ENCODE data around the gene TMEM184A. TPM values are rescaled to one million over a fixed set of nuclear protein-coding genes. Genes with fewer than 3 reads are reported as not detected.

The TMEM184A gene
- total and polyA plus RNA-seq, 2 of the 8 experiments (the other 6 are each of a cell fraction or from before 2014, with no cell fraction given): 1.8 to 2.1 TPM

DNA sequence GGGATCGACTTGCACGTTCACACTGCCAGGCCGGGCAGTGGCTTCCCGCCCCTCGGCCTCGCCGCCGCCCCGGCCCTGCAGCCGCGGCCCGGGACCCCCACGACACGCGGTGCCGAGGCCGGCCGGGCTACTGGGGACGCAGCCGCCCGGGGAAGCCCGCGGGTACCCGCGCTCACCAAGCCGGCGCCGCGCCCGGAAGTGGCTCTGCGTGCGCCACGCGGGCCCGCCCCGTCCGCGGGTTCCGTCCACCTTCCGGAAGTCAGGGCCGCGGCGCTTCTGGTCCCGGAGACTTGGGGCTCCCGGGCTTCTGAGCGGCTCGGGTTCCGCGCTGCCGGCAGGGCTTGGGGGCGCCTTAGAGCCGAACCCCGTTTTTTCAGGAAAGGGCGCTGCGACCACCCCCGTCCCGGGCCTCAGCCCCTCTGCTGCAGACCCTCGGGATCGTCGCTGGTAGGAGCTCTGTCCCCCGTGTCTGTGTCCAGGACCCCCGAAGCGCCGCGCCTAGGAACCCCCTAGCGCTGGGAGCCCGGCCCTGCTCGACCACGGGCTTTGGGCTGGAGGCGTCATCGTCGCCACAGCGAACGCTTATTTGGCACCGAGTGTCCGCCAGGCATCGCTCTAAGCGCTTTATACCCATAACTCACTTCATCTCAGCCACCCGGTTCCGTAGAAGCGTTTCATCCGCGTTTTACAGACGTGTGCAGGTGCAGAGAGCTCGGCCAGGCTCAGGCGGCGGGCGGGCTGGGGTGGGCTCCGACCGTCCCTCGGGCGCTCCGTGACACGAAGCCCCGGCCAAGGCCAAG lies 14.0 kb upstream of the TMEM184A start, which contains the start of gene PSMG3 (continued):
- 0 out of 4 replicates have a peak, but pooled peaks of 1 of the 2 experiments have one; percentile 6 for TF ChIP-seq HDAC2 (IDR thresholded peaks at IDR 0.05; ENCODE audit: borderline replicate concordance in 1 of 2, low read depth in 2 of 2, low read length in 2 of 2)
- no peak for TF ChIP-seq CHD1 (IDR thresholded peaks at IDR 0.05; ENCODE audit: low read depth, low read length)
- TF ChIP-seq CEBPB (IDR thresholded peaks at IDR 0.05; ENCODE audit: low read depth, low read length): no peak
- TF ChIP-seq RAD21 (IDR thresholded peaks at IDR 0.05 in 1 of 2, conservative IDR thresholded peaks at IDR 0.05 in 1 of 2; ENCODE audit: low read depth in 2 of 2, low read length in 2 of 2): no peak
- TF ChIP-seq CTBP2 (IDR thresholded peaks at IDR 0.05; ENCODE audit: borderline replicate concordance, insufficient read depth, insufficient read length, low read length): no peak
- peak; percentile 97 for TF ChIP-seq GABPA (IDR thresholded peaks at IDR 0.05; ENCODE audit: borderline replicate concordance, insufficient read depth, low read length)
- TF ChIP-seq GTF2F1 (IDR thresholded peaks at IDR 0.05; ENCODE audit: borderline replicate concordance, low read depth, low read length): no peak
- TF ChIP-seq KDM5A (IDR thresholded peaks at IDR 0.05; ENCODE audit: low read length): peak; percentile 47; the same call in 1 of the 2 replicates
- no peak for TF ChIP-seq CBX5 (IDR thresholded peaks at IDR 0.05; ENCODE audit: low read depth, low read length)
- TF ChIP-seq, protein P1, sequence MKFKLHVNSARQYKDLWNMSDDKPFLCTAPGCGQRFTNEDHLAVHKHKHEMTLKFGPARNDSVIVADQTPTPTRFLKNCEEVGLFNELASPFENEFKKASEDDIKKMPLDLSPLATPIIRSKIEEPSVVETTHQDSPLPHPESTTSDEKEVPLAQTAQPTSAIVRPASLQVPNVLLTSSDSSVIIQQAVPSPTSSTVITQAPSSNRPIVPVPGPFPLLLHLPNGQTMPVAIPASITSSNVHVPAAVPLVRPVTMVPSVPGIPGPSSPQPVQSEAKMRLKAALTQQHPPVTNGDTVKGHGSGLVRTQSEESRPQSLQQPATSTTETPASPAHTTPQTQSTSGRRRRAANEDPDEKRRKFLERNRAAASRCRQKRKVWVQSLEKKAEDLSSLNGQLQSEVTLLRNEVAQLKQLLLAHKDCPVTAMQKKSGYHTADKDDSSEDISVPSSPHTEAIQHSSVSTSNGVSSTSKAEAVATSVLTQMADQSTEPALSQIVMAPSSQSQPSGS (IDR thresholded peaks at IDR 0.05; ENCODE audit: low read length): no peak
- TF ChIP-seq TBP (IDR thresholded peaks at IDR 0.05; ENCODE audit: low read depth, low read length): peak; percentile 64; the same call in 1 of the 2 replicates
- TF ChIP-seq, protein P2, sequence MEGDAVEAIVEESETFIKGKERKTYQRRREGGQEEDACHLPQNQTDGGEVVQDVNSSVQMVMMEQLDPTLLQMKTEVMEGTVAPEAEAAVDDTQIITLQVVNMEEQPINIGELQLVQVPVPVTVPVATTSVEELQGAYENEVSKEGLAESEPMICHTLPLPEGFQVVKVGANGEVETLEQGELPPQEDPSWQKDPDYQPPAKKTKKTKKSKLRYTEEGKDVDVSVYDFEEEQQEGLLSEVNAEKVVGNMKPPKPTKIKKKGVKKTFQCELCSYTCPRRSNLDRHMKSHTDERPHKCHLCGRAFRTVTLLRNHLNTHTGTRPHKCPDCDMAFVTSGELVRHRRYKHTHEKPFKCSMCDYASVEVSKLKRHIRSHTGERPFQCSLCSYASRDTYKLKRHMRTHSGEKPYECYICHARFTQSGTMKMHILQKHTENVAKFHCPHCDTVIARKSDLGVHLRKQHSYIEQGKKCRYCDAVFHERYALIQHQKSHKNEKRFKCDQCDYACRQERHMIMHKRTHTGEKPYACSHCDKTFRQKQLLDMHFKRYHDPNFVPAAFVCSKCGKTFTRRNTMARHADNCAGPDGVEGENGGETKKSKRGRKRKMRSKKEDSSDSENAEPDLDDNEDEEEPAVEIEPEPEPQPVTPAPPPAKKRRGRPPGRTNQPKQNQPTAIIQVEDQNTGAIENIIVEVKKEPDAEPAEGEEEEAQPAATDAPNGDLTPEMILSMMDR (IDR thresholded peaks at IDR 0.05; ENCODE audit: control extremely low read depth in 1 of 3, insufficient read depth in 1 of 3, low read depth in 1 of 3, low read length in 3 of 3): no peak
- TF ChIP-seq RBBP5 (IDR thresholded peaks at IDR 0.05; ENCODE audit: borderline replicate concordance, low read depth, low read length): no peak
- TF ChIP-seq FOSL1 (IDR thresholded peaks at IDR 0.05; ENCODE audit: insufficient read depth, low read depth, low read length): no peak
- TF ChIP-seq SP1 (IDR thresholded peaks at IDR 0.05; ENCODE audit: low read depth, low read length): no peak
- TF ChIP-seq RXRA (IDR thresholded peaks at IDR 0.05; ENCODE audit: insufficient read depth, low read depth, low read length): no peak
- TF ChIP-seq POU5F1 (IDR thresholded peaks at IDR 0.05; ENCODE audit: low read depth, low read length): no peak
